Esophagus muscularis mucosa (tissue), 3 donors: ENCODE measurements around the gene XG.
"Not testable (repeated sequence)": the region's sequence is repeated elsewhere in the genome, so short reads cannot be mapped to it uniquely, and the experiment has no call there.

Source experiments
- POLR2AphosphoS5 ChIP-seq, 2 donors: sonication (generic); formaldehyde crosslinking; IDR thresholded peaks; one replicate each; pipeline ENCODE4 v1.6.1; 2017; ENCODE audit warnings: antibody characterized with exemption in 2 of 2
- TF ChIP-seq, protein P1 (sequence below), 3 experiments: fragments of 200-600 bp in 2 of 3; fragments of 450-650 bp in 1 of 3; sonication (generic) in 2 of 3; IDR thresholded peaks; one replicate each; pipeline ENCODE4 v1.5.1; 2017 to 2019; ENCODE audit warnings: antibody characterized with exemption in 3 of 3, mild to moderate bottlenecking in 2 of 3, moderate library complexity in 1 of 3

- not testable (repeated sequence) for TF ChIP-seq POLR2AphosphoS5 (IDR thresholded peaks at IDR 0.05)
- TF ChIP-seq, protein P1, sequence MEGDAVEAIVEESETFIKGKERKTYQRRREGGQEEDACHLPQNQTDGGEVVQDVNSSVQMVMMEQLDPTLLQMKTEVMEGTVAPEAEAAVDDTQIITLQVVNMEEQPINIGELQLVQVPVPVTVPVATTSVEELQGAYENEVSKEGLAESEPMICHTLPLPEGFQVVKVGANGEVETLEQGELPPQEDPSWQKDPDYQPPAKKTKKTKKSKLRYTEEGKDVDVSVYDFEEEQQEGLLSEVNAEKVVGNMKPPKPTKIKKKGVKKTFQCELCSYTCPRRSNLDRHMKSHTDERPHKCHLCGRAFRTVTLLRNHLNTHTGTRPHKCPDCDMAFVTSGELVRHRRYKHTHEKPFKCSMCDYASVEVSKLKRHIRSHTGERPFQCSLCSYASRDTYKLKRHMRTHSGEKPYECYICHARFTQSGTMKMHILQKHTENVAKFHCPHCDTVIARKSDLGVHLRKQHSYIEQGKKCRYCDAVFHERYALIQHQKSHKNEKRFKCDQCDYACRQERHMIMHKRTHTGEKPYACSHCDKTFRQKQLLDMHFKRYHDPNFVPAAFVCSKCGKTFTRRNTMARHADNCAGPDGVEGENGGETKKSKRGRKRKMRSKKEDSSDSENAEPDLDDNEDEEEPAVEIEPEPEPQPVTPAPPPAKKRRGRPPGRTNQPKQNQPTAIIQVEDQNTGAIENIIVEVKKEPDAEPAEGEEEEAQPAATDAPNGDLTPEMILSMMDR (IDR thresholded peaks at IDR 0.05), result not testable (repeated sequence)
Observed at GRCh38 chrX:2804106-2804843, 52.4 kb downstream of the XG start.
